ENCODE data around the gene GPSM1.

GPSM1 gene

GRCh38 chr9:136291306-136292025 is 35.9 kb upstream of the GPSM1 start:
- H3K4me3 ChIP-seq (ENCODE audit: control insufficient read depth, low read depth, low read length) = no peak overlapping the region
- no peak for TF ChIP-seq CTCF (conservative IDR thresholded peaks at IDR 0.05; ENCODE audit: control insufficient read depth, insufficient read depth, low read depth, low read length)
- DNase-seq (ENCODE audit: low read depth) = no peak

GRCh38 chr9:136292026-136292538 is 35.3 kb upstream of the GPSM1 start:
- TF ChIP-seq CTCF (conservative IDR thresholded peaks at IDR 0.05; ENCODE audit: control insufficient read depth, insufficient read depth, low read depth, low read length) = no peak
- no peak for DNase-seq (ENCODE audit: low read depth)
- no peak overlapping the region for H3K4me3 ChIP-seq (ENCODE audit: control insufficient read depth, low read depth, low read length)

- TF ChIP-seq CTCF (conservative IDR thresholded peaks at IDR 0.05; ENCODE audit: control insufficient read depth, insufficient read depth, low read depth, low read length) = no peak
- no peak for DNase-seq (ENCODE audit: low read depth)
- no peak overlapping the region for H3K4me3 ChIP-seq (ENCODE audit: control insufficient read depth, low read depth, low read length)
Observed at GRCh38 chr9:136292591-136293448, 34.5 kb upstream of the GPSM1 start.

GRCh38 chr9:136293476-136294077 is 33.8 kb upstream of the GPSM1 start:
- TF ChIP-seq CTCF (conservative IDR thresholded peaks at IDR 0.05; ENCODE audit: control insufficient read depth, insufficient read depth, low read depth, low read length) = no peak
- no peak overlapping the region for H3K4me3 ChIP-seq (ENCODE audit: control insufficient read depth, low read depth, low read length)
- DNase-seq (ENCODE audit: low read depth) = no peak

GRCh38 chr9:136294437-136294836 is 32.9 kb upstream of the GPSM1 start:
- no peak for DNase-seq (ENCODE audit: low read depth)
- no peak for TF ChIP-seq CTCF (conservative IDR thresholded peaks at IDR 0.05; ENCODE audit: control insufficient read depth, insufficient read depth, low read depth, low read length)
- H3K4me3 ChIP-seq (ENCODE audit: control insufficient read depth, low read depth, low read length) = no peak overlapping the region

- no peak for DNase-seq (ENCODE audit: low read depth)
- TF ChIP-seq CTCF (conservative IDR thresholded peaks at IDR 0.05; ENCODE audit: control insufficient read depth, insufficient read depth, low read depth, low read length) = no peak
- H3K4me3 ChIP-seq (ENCODE audit: control insufficient read depth, low read depth, low read length) = no peak overlapping the region
Observed at GRCh38 chr9:136295055-136295454, 32.3 kb upstream of the GPSM1 start.

Measured in fibroblast of mammary gland (primary cell).